Neural progenitor cell (in vitro differentiated cells): ENCODE results near the gene CERS6. TPM values are rescaled to one million over a fixed set of nuclear protein-coding genes. Genes with fewer than 3 reads are reported as not detected.

Experiments used
- DNase-seq: peaks from one replicate; pipeline ENCODE4 v3.0.0-alpha.2; 2016; ENCODE audit warnings: low spot score
- H2AFZ ChIP-seq: fragments of 200-600 bp; sonication (generic); replicated peaks from 2 replicates; pipeline ENCODE4 v1.6.1; 2016; ENCODE audit warnings: antibody characterized with exemption
- H3F3A ChIP-seq: fragments of 200-600 bp; sonication (generic); 2 replicates; pipeline ENCODE4 v1.6.1; 2016; ENCODE audit warnings: antibody characterized with exemption, low read depth
- H3K27ac ChIP-seq: fragments of 200-600 bp; sonication (generic); 2 replicates; pipeline ENCODE4 v1.5.1; 2016; ENCODE audit warnings: mild to moderate bottlenecking
- H3K27me3 ChIP-seq: fragments of 200-600 bp; sonication (generic); 2 replicates; pipeline ENCODE4 v1.6.1; 2016; ENCODE audit warnings: mild to moderate bottlenecking, moderate library complexity
- H3K36me3 ChIP-seq: fragments of 200-600 bp; sonication (generic); 2 replicates; pipeline ENCODE4 v1.5.1; 2016
- H3K4me1 ChIP-seq: fragments of 200-600 bp; sonication (generic); 2 replicates; pipeline ENCODE4 v1.6.1; 2016; ENCODE audit warnings: mixed run types
- H3K4me2 ChIP-seq: fragments of 200-600 bp; sonication (generic); 2 replicates; pipeline ENCODE4 v1.6.1; 2016
- H3K4me3 ChIP-seq: fragments of 200-600 bp; sonication (generic); 2 replicates; pipeline ENCODE4 v1.5.1; 2016
- H3K79me2 ChIP-seq: fragments of 200-600 bp; sonication (generic); 2 replicates; pipeline ENCODE4 v1.6.1; 2016; ENCODE audit warnings: low read depth
- H3K9ac ChIP-seq: fragments of 200-600 bp; sonication (generic); 2 replicates; pipeline ENCODE4 v1.6.1; 2016
- H3K9me3 ChIP-seq: fragments of 200-600 bp; sonication (generic); 2 replicates; pipeline ENCODE4 v1.5.1; 2016; ENCODE audit warnings: low read depth
- H4K20me1 ChIP-seq: fragments of 200-600 bp; sonication (generic); 2 replicates; pipeline ENCODE4 v1.6.1; 2016; ENCODE audit warnings: low read depth
- H3K27ac Mint-ChIP-seq: 3 replicates; pipeline ENCODE4 v1.8.0; 2021; ENCODE audit warnings: mixed read lengths
- H3K27me3 Mint-ChIP-seq: 2 replicates; pipeline ENCODE4 v1.8.0; 2022; ENCODE audit warnings: low read depth, mild to moderate bottlenecking, inconsistent platforms, moderate library complexity, mixed read lengths; ENCODE audit not compliant: insufficient read depth
- H3K36me3 Mint-ChIP-seq: 3 replicates; pipeline ENCODE4 v1.8.0; 2021; ENCODE audit warnings: mixed read lengths
- H3K4me1 Mint-ChIP-seq: 3 replicates; pipeline ENCODE4 v1.8.0; 2021; ENCODE audit warnings: mixed read lengths
- H3K4me3 Mint-ChIP-seq: 3 replicates; pipeline ENCODE4 v1.8.0; 2021; ENCODE audit warnings: mild to moderate bottlenecking, moderate library complexity, mixed read lengths
- H3K9me3 Mint-ChIP-seq: 3 replicates; pipeline ENCODE4 v1.8.0; 2020; ENCODE audit warnings: mixed read lengths
- EZH2 ChIP-seq: fragments of 200-600 bp; sonication (generic); IDR thresholded peaks from 2 replicates; pipeline ENCODE4 v1.6.1; 2017; ENCODE audit warnings: antibody characterized with exemption, mild to moderate bottlenecking, moderate library complexity
- EZH2phosphoT487 ChIP-seq: fragments of 200-600 bp; sonication (generic); IDR thresholded peaks from 2 replicates; pipeline ENCODE4 v1.6.1; 2017; ENCODE audit warnings: antibody characterized with exemption
- total RNA-seq: library from RNA; depleted of rRNA; stranded (reverse); fragments of >200 nt; gene quantifications from 2 replicates; pipeline ENCODE4 v1.2.3, GENCODE V29; 2015; ENCODE audit warnings: low replicate concordance
- TF ChIP-seq, protein P1 (sequence below): fragments of 200-600 bp; sonication (generic); IDR thresholded peaks from 2 replicates; pipeline ENCODE4 v1.5.1; 2017; ENCODE audit warnings: antibody characterized with exemption, mild to moderate bottlenecking

CERS6 gene
- total RNA-seq, 1 donor from 2014 or later = 50.8 TPM

DNA sequence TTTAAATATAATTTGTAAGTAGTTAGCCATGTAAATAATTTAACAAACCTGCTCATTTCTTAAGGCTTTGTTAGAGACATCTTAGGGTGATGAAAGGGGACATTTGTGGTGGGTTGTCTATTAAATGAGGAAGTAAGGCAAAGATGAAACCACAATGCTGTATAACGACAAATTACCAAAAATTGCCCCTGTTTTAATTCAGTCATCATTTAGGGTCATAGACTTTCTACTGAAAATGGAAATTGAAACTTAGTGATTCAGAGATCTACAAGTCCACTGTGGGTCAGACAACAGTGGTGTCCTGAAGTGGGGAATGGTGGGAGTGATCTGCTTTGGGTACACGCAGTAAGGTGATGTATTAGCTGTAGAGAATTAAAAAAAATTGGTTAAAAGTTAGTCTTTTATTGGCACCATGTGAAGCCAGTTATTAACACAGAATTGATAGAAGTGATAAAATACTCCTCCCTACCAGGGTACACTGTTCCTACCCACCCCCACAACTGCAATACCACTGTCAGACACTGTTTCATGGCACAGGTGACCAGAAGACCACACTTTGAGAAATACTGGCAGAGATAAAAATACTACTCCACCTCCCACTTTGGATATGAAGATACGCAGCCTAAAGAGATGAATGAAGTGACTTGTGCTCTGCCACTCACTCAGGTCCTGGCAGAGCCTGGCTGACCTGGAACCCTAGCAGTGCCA is 13.4 kb downstream of the CERS6 start:
- TF ChIP-seq EZH2 (no peak), EZH2phosphoT487 (no peak)
- TF ChIP-seq, protein P1, sequence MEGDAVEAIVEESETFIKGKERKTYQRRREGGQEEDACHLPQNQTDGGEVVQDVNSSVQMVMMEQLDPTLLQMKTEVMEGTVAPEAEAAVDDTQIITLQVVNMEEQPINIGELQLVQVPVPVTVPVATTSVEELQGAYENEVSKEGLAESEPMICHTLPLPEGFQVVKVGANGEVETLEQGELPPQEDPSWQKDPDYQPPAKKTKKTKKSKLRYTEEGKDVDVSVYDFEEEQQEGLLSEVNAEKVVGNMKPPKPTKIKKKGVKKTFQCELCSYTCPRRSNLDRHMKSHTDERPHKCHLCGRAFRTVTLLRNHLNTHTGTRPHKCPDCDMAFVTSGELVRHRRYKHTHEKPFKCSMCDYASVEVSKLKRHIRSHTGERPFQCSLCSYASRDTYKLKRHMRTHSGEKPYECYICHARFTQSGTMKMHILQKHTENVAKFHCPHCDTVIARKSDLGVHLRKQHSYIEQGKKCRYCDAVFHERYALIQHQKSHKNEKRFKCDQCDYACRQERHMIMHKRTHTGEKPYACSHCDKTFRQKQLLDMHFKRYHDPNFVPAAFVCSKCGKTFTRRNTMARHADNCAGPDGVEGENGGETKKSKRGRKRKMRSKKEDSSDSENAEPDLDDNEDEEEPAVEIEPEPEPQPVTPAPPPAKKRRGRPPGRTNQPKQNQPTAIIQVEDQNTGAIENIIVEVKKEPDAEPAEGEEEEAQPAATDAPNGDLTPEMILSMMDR = no peak
- no peaks in the 10 kb centered on the region for H3K9me3 ChIP-seq
- Mint-ChIP-seq H3K4me3 (no peak overlapping the region), H3K9me3 (no peaks in the 10 kb centered on the region), H3K36me3 (peaks cover 6% of the 10 kb centered on the region), H3K27me3 (no peaks in the 10 kb centered on the region), H3K27ac (no peak overlapping the region), H3K4me1 (peaks cover 55% of the 10 kb centered on the region)
- H3K36me3 ChIP-seq = no peaks in the 10 kb centered on the region
- H3K9ac ChIP-seq = no peak overlapping the region
- peak overlapping the region; percentile 55 for H3K4me2 ChIP-seq
- H3K79me2 ChIP-seq = peaks cover 88% of the 10 kb centered on the region
- peaks cover 43% of the 10 kb centered on the region for H3F3A ChIP-seq
- no peak for DNase-seq
- H2AFZ ChIP-seq = no peak overlapping the region
- H4K20me1 ChIP-seq = peaks cover 79% of the 10 kb centered on the region
- no peak overlapping the region for H3K4me3 ChIP-seq
- H3K27ac ChIP-seq = peak overlapping the region; percentile 88
- H3K4me1 ChIP-seq = peaks cover 75% of the 10 kb centered on the region
- H3K27me3 ChIP-seq = no peaks in the 10 kb centered on the region

DNA sequence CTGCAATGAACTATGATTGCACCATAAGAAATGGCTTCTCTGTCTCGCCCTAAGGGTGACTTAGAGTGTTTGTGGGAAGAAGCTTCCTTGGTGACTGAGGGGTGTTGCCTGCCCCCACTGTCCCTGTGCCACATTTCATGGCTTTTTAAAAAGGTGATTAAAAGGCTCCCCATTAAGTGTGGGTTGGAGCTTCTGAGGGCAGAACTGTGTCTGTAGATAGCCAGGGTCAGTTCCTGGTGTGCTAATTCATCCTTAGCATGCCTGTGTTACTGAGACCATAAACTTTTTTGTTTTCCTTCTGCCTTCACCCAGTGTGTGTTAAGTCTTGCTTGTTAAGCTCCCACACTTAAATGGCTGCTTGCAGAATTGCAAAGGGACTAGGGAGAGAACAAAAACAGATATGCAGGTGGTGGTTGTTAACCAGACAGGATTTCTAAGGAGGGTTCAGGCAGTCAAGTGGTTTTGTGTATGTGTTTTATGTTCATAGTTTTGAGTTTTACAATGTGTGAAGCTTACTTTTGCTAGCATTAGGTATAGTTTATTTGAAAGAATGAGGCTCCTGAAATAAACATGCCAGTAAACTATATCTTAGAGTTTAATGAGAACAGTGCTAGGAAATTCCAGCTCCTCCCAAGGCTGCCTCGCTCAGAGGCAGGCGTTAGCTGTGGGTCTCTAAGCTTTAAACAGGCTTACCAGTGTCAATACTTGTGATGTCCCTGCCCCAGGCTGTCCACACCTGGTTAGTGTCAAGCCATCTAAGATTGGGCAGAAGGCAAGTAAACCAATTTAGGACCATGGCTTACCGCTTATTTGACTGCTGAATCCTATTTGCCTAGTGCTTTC is 14.5 kb downstream of the CERS6 start:
- Histone ChIP-seq H2AFZ (no peak overlapping the region), H3K4me1 (peaks cover 65% of the 10 kb centered on the region), H3K79me2 (peaks cover 88% of the 10 kb centered on the region), H3F3A (peaks cover 42% of the 10 kb centered on the region), H3K27me3 (no peaks in the 10 kb centered on the region), H3K9ac (no peak overlapping the region), H3K36me3 (no peaks in the 10 kb centered on the region), H3K4me3 (peak overlapping the region; percentile 1), H3K9me3 (no peaks in the 10 kb centered on the region), H4K20me1 (peaks cover 68% of the 10 kb centered on the region), H3K27ac (peak overlapping the region; percentile 88), H3K4me2 (peak overlapping the region; percentile 55)
- Mint-ChIP-seq H3K27ac (peak overlapping the region; percentile 36), H3K4me1 (peaks cover 45% of the 10 kb centered on the region), H3K9me3 (no peaks in the 10 kb centered on the region), H3K4me3 (peak overlapping the region; percentile 40), H3K36me3 (peaks cover 6% of the 10 kb centered on the region), H3K27me3 (no peaks in the 10 kb centered on the region)
- peak; percentile 71 for DNase-seq
- TF ChIP-seq EZH2phosphoT487 (no peak), EZH2 (no peak)
- TF ChIP-seq, protein P1 = no peak

DNA sequence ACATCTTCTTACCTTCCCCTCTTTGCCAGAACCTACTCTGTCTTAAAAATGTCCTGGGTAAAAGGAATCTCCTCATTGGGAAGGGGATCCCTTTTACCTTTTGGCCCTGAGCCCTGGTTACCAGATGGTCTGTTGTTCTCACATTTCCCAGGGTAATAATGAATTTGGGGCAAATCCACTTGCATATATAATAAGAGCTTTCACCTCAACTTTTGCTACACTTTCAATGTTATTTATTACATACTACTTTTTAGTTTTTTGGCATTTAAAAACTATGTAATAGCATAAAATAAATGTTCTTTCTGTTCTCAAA is 15.0 kb downstream of the CERS6 start:
- H3K9me3 ChIP-seq = no peaks in the 10 kb centered on the region
- H3K27me3 ChIP-seq = no peaks in the 10 kb centered on the region
- DNase-seq = no peak
- H3F3A ChIP-seq = peaks cover 36% of the 10 kb centered on the region
- no peaks in the 10 kb centered on the region for H3K36me3 ChIP-seq
- H3K4me1 ChIP-seq = peaks cover 59% of the 10 kb centered on the region
- Mint-ChIP-seq H3K27me3 (no peaks in the 10 kb centered on the region), H3K36me3 (peaks cover 6% of the 10 kb centered on the region), H3K27ac (no peak overlapping the region), H3K4me1 (peaks cover 39% of the 10 kb centered on the region), H3K4me3 (no peak overlapping the region), H3K9me3 (no peaks in the 10 kb centered on the region)
- peaks cover 88% of the 10 kb centered on the region for H3K79me2 ChIP-seq
- H3K4me3 ChIP-seq = peak overlapping the region; percentile 1
- peak overlapping the region; percentile 55 for H3K4me2 ChIP-seq
- peaks cover 64% of the 10 kb centered on the region for H4K20me1 ChIP-seq
- peak overlapping the region; percentile 88 for H3K27ac ChIP-seq
- no peak for TF ChIP-seq EZH2
- no peak for TF ChIP-seq EZH2phosphoT487
- H3K9ac ChIP-seq = no peak overlapping the region
- no peak overlapping the region for H2AFZ ChIP-seq
